COLO668 (cell line): ENCODE results near the gene FAM168A.

Experiments
- DNase-seq: peaks from one replicate; lab custom pipeline; 2025; ENCODE audit not compliant: unreplicated experiment; lab: John Stamatoyannopoulos, UW

Gene FAM168A

DNA sequence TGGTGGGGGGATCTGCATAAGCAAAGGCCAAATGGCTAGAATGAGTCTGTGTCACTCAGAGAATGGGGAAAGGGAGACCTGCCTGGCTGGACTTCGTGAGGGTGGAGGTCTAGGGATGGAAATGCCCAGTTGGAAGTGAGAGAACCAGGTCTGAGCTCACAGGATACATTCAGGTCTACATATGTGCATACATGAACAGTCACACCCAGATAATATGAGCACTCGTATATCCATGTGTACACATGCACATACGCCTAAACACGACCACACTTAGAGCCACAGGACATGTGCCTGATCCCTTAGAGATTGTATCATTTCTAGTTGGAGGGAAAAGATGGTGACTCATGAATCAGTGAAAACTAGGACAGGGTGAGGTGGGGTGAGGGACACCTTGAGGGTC is 242.8 kb downstream of the FAM168A start:
- no peak for DNase-seq

DNA sequence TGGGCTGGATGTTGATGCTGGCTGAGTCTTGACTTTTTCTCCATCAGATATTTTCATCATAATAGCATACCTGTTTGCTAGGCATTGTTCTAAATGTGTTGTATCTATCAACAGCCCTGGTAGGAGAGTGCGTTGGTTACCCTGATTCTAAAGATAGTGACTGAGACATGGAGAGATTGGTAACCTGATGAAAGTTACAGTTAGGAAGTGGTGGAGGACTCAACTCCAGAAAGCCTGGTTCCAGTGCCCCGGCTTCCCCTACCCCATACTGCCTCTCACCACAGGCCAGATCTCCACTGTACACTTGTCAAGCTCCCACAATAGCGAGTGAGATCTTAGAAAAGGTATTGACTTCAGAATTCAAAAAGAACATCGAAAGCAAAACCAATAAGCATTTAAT is 244.5 kb downstream of the FAM168A start:
- no peak for DNase-seq

DNA sequence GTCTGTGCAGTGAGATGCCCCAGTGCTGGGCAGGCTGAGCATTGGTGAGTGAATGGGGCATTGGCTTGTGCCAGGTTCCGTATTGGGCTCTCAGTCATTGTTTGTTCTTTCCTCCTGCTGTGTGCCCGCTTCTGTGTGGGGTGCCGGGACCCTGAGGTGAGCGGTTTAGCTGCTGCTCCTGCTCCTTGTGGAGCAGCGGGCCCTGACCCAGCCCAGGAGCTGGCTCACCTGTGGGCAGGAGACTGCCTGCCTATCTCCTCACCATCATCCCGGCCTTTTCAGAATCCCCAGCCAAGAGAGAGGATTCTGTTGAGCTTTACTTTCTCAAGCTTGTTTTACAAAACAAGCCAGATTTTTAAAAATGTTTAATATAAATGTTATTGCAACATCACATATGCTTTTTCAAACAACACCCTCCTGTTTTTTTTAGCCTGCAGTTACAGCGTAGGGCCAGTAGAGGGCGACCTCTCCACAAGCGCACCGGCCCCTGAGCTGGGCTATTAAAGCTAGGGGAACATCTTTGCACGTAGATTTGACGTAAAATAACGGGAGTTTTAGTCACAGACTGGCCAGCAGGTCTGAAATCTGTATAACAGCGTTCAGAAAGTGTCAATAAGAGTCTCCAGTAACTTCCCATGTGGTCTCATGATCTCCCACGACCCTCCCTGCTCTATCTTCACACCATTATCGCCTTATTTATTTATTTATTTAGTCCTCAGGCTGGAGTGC is 246.8 kb downstream of the FAM168A start:
- DNase-seq, result peak; percentile 25
